ENCODE measurements around the gene DLGAP4.

Gene DLGAP4

DNA sequence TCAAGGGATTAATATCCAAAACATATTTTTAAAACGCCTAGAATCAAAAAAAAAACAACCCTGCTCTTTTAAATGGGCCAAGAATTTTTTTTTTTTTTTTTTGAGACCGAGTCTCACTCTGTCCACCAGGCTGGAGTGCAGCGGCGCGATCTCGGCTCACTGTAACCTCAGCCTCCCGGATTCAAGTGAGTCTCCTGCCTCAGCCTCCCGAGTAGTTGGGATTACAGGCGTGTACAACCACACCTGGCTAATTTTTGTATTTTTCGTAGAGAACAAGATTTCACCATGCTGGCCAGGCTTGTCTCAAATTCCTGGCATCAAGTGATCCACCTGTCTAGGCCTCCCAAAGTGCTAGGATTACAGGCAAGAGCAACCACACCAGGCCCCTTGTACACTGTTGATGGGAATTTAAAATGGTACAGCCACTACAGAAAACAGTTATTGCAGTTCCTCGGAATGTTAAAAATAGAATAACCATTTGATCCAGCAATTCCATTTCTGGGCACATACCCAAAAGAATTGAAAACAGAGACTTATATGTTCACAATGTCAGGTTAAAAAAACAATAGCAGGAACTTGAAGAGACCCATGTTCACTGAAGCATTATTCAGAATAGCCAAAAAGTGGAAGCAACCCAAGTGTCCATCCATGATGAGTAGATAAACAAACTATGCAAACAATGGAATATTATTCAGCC, 232.0 kb downstream of the DLGAP4 start:
- Histone ChIP-seq H2AFZ (ENCODE audit: low read depth, low read length, severe bottlenecking) (no peak overlapping the region), H3K36me3 (ENCODE audit: low read length) (no peaks in the 10 kb centered on the region)
- TF ChIP-seq, protein P1, sequence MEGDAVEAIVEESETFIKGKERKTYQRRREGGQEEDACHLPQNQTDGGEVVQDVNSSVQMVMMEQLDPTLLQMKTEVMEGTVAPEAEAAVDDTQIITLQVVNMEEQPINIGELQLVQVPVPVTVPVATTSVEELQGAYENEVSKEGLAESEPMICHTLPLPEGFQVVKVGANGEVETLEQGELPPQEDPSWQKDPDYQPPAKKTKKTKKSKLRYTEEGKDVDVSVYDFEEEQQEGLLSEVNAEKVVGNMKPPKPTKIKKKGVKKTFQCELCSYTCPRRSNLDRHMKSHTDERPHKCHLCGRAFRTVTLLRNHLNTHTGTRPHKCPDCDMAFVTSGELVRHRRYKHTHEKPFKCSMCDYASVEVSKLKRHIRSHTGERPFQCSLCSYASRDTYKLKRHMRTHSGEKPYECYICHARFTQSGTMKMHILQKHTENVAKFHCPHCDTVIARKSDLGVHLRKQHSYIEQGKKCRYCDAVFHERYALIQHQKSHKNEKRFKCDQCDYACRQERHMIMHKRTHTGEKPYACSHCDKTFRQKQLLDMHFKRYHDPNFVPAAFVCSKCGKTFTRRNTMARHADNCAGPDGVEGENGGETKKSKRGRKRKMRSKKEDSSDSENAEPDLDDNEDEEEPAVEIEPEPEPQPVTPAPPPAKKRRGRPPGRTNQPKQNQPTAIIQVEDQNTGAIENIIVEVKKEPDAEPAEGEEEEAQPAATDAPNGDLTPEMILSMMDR (IDR thresholded peaks at IDR 0.05; ENCODE audit: insufficient read depth, low read length, poor library complexity, severe bottlenecking): no peak
- TF ChIP-seq EZH2phosphoT487 (conservative IDR thresholded peaks at IDR 0.05; ENCODE audit: low read length): no peak

GRCh38 chr20:36540551-36541211, 234.5 kb downstream of the DLGAP4 start:
- H3K4me2 ChIP-seq (ENCODE audit: low read depth, low read length, poor library complexity, severe bottlenecking): no peak overlapping the region

More for the DNA sequence above, 232.0 kb downstream of the DLGAP4 start:
- H3K9ac ChIP-seq (ENCODE audit: low read length): no peak overlapping the region
- H3F3A ChIP-seq (ENCODE audit: insufficient read depth): no peaks in the 10 kb centered on the region
- no peak overlapping the region for H3K27ac ChIP-seq (ENCODE audit: low read depth, low read length)
- no peaks in the 10 kb centered on the region for H3K79me2 ChIP-seq (ENCODE audit: insufficient read depth, low read length)
- no peaks in the 10 kb centered on the region for H4K20me1 ChIP-seq (ENCODE audit: low read depth, low read length)
- no peaks in the 10 kb centered on the region for H3K27me3 ChIP-seq (ENCODE audit: low read length)
- H3K9me3 ChIP-seq (ENCODE audit: insufficient read depth, low read length): no peaks in the 10 kb centered on the region
- no peaks in the 10 kb centered on the region for H3K9me2 ChIP-seq (replicated peaks; ENCODE audit: insufficient read depth, low read length)
- no peak overlapping the region for H3K4me3 ChIP-seq (ENCODE audit: insufficient read depth, low read length, poor library complexity, severe bottlenecking)
- H3K4me2 ChIP-seq (ENCODE audit: low read depth, low read length, poor library complexity, severe bottlenecking): no peak overlapping the region

GRCh38 chr20:36541227-36541767, 235.2 kb downstream of the DLGAP4 start, which contains the start of gene MYL9:
MYL9 (plus strand) TSS chr20:36541519; CDS start chr20:36544885, 3,366 bp downstream.
- TF ChIP-seq, protein P1 (IDR thresholded peaks at IDR 0.05; ENCODE audit: insufficient read depth, low read length, poor library complexity, severe bottlenecking): no peak
- Histone ChIP-seq H3K36me3 (ENCODE audit: low read length) (no peaks in the 10 kb centered on the region), H3K4me3 (ENCODE audit: insufficient read depth, low read length, poor library complexity, severe bottlenecking) (no peak within 1 kb of the TSS), H4K20me1 (ENCODE audit: low read depth, low read length) (no peaks in the 10 kb centered on the region), H3K27me3 (ENCODE audit: low read length) (no peaks in the 10 kb centered on the region), H3K9me3 (ENCODE audit: insufficient read depth, low read length) (no peaks in the 10 kb centered on the region), H3K9ac (ENCODE audit: low read length) (no peak within 1 kb of the TSS), H3F3A (ENCODE audit: insufficient read depth) (no peaks in the 10 kb centered on the region), H3K9me2 (replicated peaks; ENCODE audit: insufficient read depth, low read length) (no peaks in the 10 kb centered on the region), H3K79me2 (ENCODE audit: insufficient read depth, low read length) (no peaks in the 10 kb centered on the region), H3K4me2 (ENCODE audit: low read depth, low read length, poor library complexity, severe bottlenecking) (no peak within 1 kb of the TSS), H2AFZ (ENCODE audit: low read depth, low read length, severe bottlenecking) (no peak within 1 kb of the TSS), H3K27ac (ENCODE audit: low read depth, low read length) (no peak within 1 kb of the TSS)

More at GRCh38 chr20:36540551-36541211, 234.5 kb downstream of the DLGAP4 start:
- Histone ChIP-seq H3F3A (ENCODE audit: insufficient read depth) (no peaks in the 10 kb centered on the region), H3K9ac (ENCODE audit: low read length) (no peak overlapping the region), H3K36me3 (ENCODE audit: low read length) (no peaks in the 10 kb centered on the region), H3K4me3 (ENCODE audit: insufficient read depth, low read length, poor library complexity, severe bottlenecking) (no peak overlapping the region), H3K9me2 (replicated peaks; ENCODE audit: insufficient read depth, low read length) (no peaks in the 10 kb centered on the region), H3K27ac (ENCODE audit: low read depth, low read length) (no peak overlapping the region), H3K27me3 (ENCODE audit: low read length) (no peaks in the 10 kb centered on the region), H3K9me3 (ENCODE audit: insufficient read depth, low read length) (no peaks in the 10 kb centered on the region), H2AFZ (ENCODE audit: low read depth, low read length, severe bottlenecking) (no peak overlapping the region), H4K20me1 (ENCODE audit: low read depth, low read length) (no peaks in the 10 kb centered on the region), H3K79me2 (ENCODE audit: insufficient read depth, low read length) (no peaks in the 10 kb centered on the region)
- TF ChIP-seq EZH2phosphoT487 (conservative IDR thresholded peaks at IDR 0.05; ENCODE audit: low read length): no peak
- TF ChIP-seq, protein P1 (IDR thresholded peaks at IDR 0.05; ENCODE audit: insufficient read depth, low read length, poor library complexity, severe bottlenecking): no peak
